Neuronal stem cell (in vitro differentiated cells): ENCODE data around the gene RECQL5.
A peak's percentile ranks its signal among the peaks of the same experiment; 100 is the strongest.

Source experiments
- DNase-seq: peaks from one replicate; pipeline ENCODE4 v3.0.0-alpha.2; 2013; ENCODE audit warnings: low spot score
- H2AFZ ChIP-seq: one replicate; pipeline ENCODE4 v1.6.1; 2013; ENCODE audit warnings: mild to moderate bottlenecking, low read length, inconsistent platforms
- H2AK5ac ChIP-seq: 2 replicates; pipeline ENCODE4 v1.6.1; 2013; ENCODE audit warnings: low read depth, mild to moderate bottlenecking, inconsistent platforms, low read length, moderate library complexity, mixed read lengths
- H2BK120ac ChIP-seq: 2 replicates; pipeline ENCODE4 v1.6.1; 2013; ENCODE audit warnings: low read depth, mild to moderate bottlenecking, inconsistent platforms, low read length, moderate library complexity, mixed read lengths
- H2BK12ac ChIP-seq: one replicate; pipeline ENCODE4 v1.6.1; 2013; ENCODE audit warnings: low read length, inconsistent platforms
- H2BK15ac ChIP-seq: 2 replicates; pipeline ENCODE4 v1.6.1; 2013; ENCODE audit warnings: mild to moderate bottlenecking, low read length, inconsistent platforms, mixed read lengths
- H2BK5ac ChIP-seq: one replicate; pipeline ENCODE4 v1.6.1; 2013; ENCODE audit warnings: inconsistent platforms, mild to moderate bottlenecking, low read length, moderate library complexity
- H3K14ac ChIP-seq: one replicate; pipeline ENCODE4 v1.6.1; 2013; ENCODE audit warnings: low read length, inconsistent platforms
- H3K18ac ChIP-seq: 2 replicates; pipeline ENCODE4 v1.6.1; 2013; ENCODE audit warnings: low read length, inconsistent platforms
- H3K23ac ChIP-seq: 2 replicates; pipeline ENCODE4 v1.6.1; 2013; ENCODE audit warnings: low read depth, mild to moderate bottlenecking, mixed read lengths, low read length, inconsistent platforms; ENCODE audit not compliant: poor library complexity
- H3K27ac ChIP-seq: replicated peaks from 3 replicates; pipeline ENCODE4 v1.5.1; 2013; ENCODE audit warnings: low read length, inconsistent platforms
- H3K27me3 ChIP-seq, 3 experiments: 2 replicates each; pipeline ENCODE4 v1.6.1; 2013; ENCODE audit warnings: low read length in 3 of 3, mild to moderate bottlenecking in 2 of 3, inconsistent platforms in 1 of 3, low read depth in 1 of 3, mixed read lengths in 1 of 3, moderate library complexity in 1 of 3; ENCODE audit not compliant: control insufficient read depth in 3 of 3, insufficient read depth in 3 of 3
- H3K36me3 ChIP-seq, 2 donors: replicated peaks in 1 of 2; 2 replicates each; pipeline ENCODE4 v1.6.1; 2013; ENCODE audit warnings: low read length in 2 of 2; ENCODE audit not compliant: control insufficient read depth in 2 of 2, insufficient read depth in 2 of 2
- H3K4ac ChIP-seq: 2 replicates; pipeline ENCODE4 v1.6.1; 2013; ENCODE audit warnings: inconsistent platforms, mild to moderate bottlenecking, low read length, moderate library complexity
- H3K4me1 ChIP-seq, 2 donors: 1 replicate in 1 of 2; 2 replicates in 1 of 2; pipeline ENCODE4 v1.6.1; 2013; ENCODE audit warnings: low read length in 2 of 2, low read depth in 1 of 2; ENCODE audit not compliant: control insufficient read depth in 2 of 2, insufficient read depth in 1 of 2
- H3K4me2 ChIP-seq: one replicate; pipeline ENCODE4 v1.6.1; 2013; ENCODE audit warnings: mild to moderate bottlenecking, low read length, inconsistent platforms; ENCODE audit not compliant: insufficient read depth, poor library complexity, severe bottlenecking
- H3K4me3 ChIP-seq, 2 donors: 2 replicates each; pipeline ENCODE4 v1.5.1; 2013; ENCODE audit warnings: low read length in 2 of 2, mild to moderate bottlenecking in 2 of 2, inconsistent platforms in 1 of 2, moderate library complexity in 1 of 2
- H3K79me1 ChIP-seq: one replicate; pipeline ENCODE4 v1.6.1; 2013; ENCODE audit warnings: low read depth, mild to moderate bottlenecking, inconsistent platforms, low read length, moderate library complexity
- H3K9ac ChIP-seq: one replicate; pipeline ENCODE4 v1.6.1; 2013; ENCODE audit warnings: mild to moderate bottlenecking, low read depth, low read length, inconsistent platforms; ENCODE audit not compliant: poor library complexity
- H3K9me3 ChIP-seq, 2 donors: replicated peaks in 1 of 2; 2 replicates each; pipeline versions ENCODE3 to v1.6.1; 2013; ENCODE audit warnings: low read length in 2 of 2, mild to moderate bottlenecking in 2 of 2, inconsistent platforms in 1 of 2, low read depth in 1 of 2, mixed read lengths in 1 of 2, moderate library complexity in 1 of 2; ENCODE audit not compliant: control insufficient read depth in 2 of 2, insufficient read depth in 1 of 2
- H4K8ac ChIP-seq: one replicate; pipeline ENCODE4 v1.6.1; 2013; ENCODE audit warnings: low read depth, mild to moderate bottlenecking, inconsistent platforms, low read length, moderate library complexity
- H4K91ac ChIP-seq: one replicate; pipeline ENCODE4 v1.6.1; 2013; ENCODE audit warnings: low read length, low read depth, mild to moderate bottlenecking, inconsistent platforms; ENCODE audit not compliant: poor library complexity
- WGBS, 2 donors: extraction: QIAGEN DNeasy Blood & Tissue Kit; methylation state at CpG; one replicate each; pipeline ENCODE4 v1.1.7; 2013; ENCODE audit warnings: missing lambda C conversion rate in 2 of 2, mixed read lengths in 1 of 2; ENCODE audit not compliant: insufficient read length in 2 of 2, insufficient replicate concordance in 1 of 2; ENCODE audit errors: extremely low coverage in 2 of 2; 5-methylcytosine and 5-hydroxymethylcytosine counted together

The RECQL5 gene

GRCh38 chr17:75637551-75637950 is 29.4 kb downstream of the RECQL5 start:
- Histone ChIP-seq H3K4me1 (peaks cover 24 to 25% of the 10 kb centered on the region in 2 donors), H2AFZ (no peak overlapping the region), H4K8ac (no peak overlapping the region), H3K79me1 (peaks cover 3% of the 10 kb centered on the region), H2BK120ac (no peak overlapping the region), H3K27ac (no peak overlapping the region), H3K36me3 (peaks cover 0 to 6% of the 10 kb centered on the region in 2 donors), H2BK12ac (peak overlapping the region; percentile 63), H3K14ac (no peak overlapping the region), H4K91ac (no peak overlapping the region), H3K18ac (no peak overlapping the region), H3K4ac (no peak overlapping the region), H2BK5ac (no peak overlapping the region), H3K4me3 (no peak overlapping the region), H2AK5ac (no peak overlapping the region), H3K9me3 (peaks cover 0 to 2% of the 10 kb centered on the region in 2 donors), H3K4me2 (no peak overlapping the region), H2BK15ac (no peak overlapping the region), H3K23ac (no peak overlapping the region), H3K27me3 (no peaks in the 10 kb centered on the region), H3K9ac (no peak overlapping the region)
- WGBS, 2 donors = no CpG with 5 or more reads among the region's 7 CpGs
- DNase-seq = no peak

DNA sequence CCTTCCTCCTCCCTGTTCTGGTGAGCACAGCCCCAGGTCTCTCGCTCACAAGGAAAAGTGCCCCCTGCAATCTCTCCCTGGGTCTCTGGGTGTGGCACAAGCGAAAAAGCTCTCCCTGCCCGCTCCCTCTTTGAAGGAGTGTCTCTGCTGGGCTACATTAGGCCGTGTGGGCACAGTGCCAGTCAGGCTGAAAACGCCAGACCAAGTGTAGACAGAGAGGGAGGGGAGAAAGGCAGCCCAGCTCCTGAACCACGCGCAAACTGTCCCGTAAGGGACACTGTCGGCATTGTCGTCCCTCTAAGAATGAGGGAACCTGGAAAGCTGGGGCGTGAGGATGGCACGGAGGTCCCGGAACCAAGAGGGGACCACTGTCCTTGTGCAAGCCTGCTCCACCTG is 29.8 kb downstream of the RECQL5 start:
- no peak overlapping the region for H2BK5ac ChIP-seq
- H3K14ac ChIP-seq = peak overlapping the region; percentile 50
- DNase-seq = no peak
- no peak overlapping the region for H3K4ac ChIP-seq
- no peak overlapping the region for H3K4me2 ChIP-seq
- no peak overlapping the region for H2BK120ac ChIP-seq
- peak overlapping the region; percentile 63 for H2BK12ac ChIP-seq
- H3K18ac ChIP-seq = peak overlapping the region; percentile 19
- H2BK15ac ChIP-seq = no peak overlapping the region
- no peak overlapping the region for H2AK5ac ChIP-seq
- peaks cover 3% of the 10 kb centered on the region for H3K79me1 ChIP-seq
- H4K91ac ChIP-seq = no peak overlapping the region
- H3K27me3 ChIP-seq = no peaks in the 10 kb centered on the region
- peaks cover 0 to 2% of the 10 kb centered on the region in 2 donors for H3K9me3 ChIP-seq
- H3K27ac ChIP-seq = no peak overlapping the region
- H3K36me3 ChIP-seq = peaks cover under 1 to 6% of the 10 kb centered on the region in 2 donors
- whole genome bisulfite sequencing, 2 donors = no CpG with 5 or more reads among the region's 13 CpGs
- no peak overlapping the region for H3K4me3 ChIP-seq
- H3K9ac ChIP-seq = no peak overlapping the region
- H2AFZ ChIP-seq = no peak overlapping the region
- H3K23ac ChIP-seq = no peak overlapping the region
- peaks cover 24 to 25% of the 10 kb centered on the region in 2 donors for H3K4me1 ChIP-seq
- H4K8ac ChIP-seq = no peak overlapping the region

- Histone ChIP-seq H2BK120ac (no peak overlapping the region), H3K14ac (no peak overlapping the region), H3K27me3 (no peaks in the 10 kb centered on the region), H3K4me1 (peaks cover 24 to 25% of the 10 kb centered on the region in 2 donors), H4K8ac (no peak overlapping the region), H3K4me2 (no peak overlapping the region), H2BK5ac (no peak overlapping the region), H3K4me3 (no peak overlapping the region), H3K27ac (no peak overlapping the region), H2BK12ac (no peak overlapping the region), H2BK15ac (no peak overlapping the region), H3K36me3 (peaks cover 3 to 6% of the 10 kb centered on the region in 2 donors), H3K79me1 (peaks cover 3% of the 10 kb centered on the region), H3K9ac (no peak overlapping the region), H2AFZ (no peak overlapping the region), H3K4ac (no peak overlapping the region), H3K23ac (peak overlapping the region; percentile 38), H3K18ac (no peak overlapping the region), H4K91ac (no peak overlapping the region), H3K9me3 (peaks cover 0 to 2% of the 10 kb centered on the region in 2 donors), H2AK5ac (no peak overlapping the region)
- no peak for DNase-seq
- no CpG with 5 or more reads among the region's 19 CpGs for WGBS, 2 donors
Measured at GRCh38 chr17:75636381-75637142, 30.4 kb downstream of the RECQL5 start.

- no peak overlapping the region for H3K4me2 ChIP-seq
- H2BK5ac ChIP-seq = no peak overlapping the region
- no CpG with 5 or more reads among the region's 16 CpGs for WGBS, 2 donors
Measured at GRCh38 chr17:75635610-75636202, 31.2 kb downstream of the RECQL5 start.

More at GRCh38 chr17:75635610-75636202, 31.2 kb downstream of the RECQL5 start:
- H3K4me1 ChIP-seq = peaks cover 24 to 25% of the 10 kb centered on the region in 2 donors
- H3K14ac ChIP-seq = no peak overlapping the region
- no peak overlapping the region for H2BK12ac ChIP-seq
- peak overlapping the region; percentile 53 for H2AK5ac ChIP-seq
- no peak overlapping the region for H4K91ac ChIP-seq
- peaks cover 3 to 6% of the 10 kb centered on the region in 2 donors for H3K36me3 ChIP-seq
- no peak overlapping the region for H3K4ac ChIP-seq
- no peaks in the 10 kb centered on the region for H3K9me3 ChIP-seq
- no peak for DNase-seq
- H3K23ac ChIP-seq = peak overlapping the region; percentile 25
- H3K27ac ChIP-seq = no peak overlapping the region
- H3K27me3 ChIP-seq = no peaks in the 10 kb centered on the region
- H4K8ac ChIP-seq = no peak overlapping the region
- no peak overlapping the region for H2BK120ac ChIP-seq
- H3K79me1 ChIP-seq = peaks cover 2% of the 10 kb centered on the region
- H2BK15ac ChIP-seq = no peak overlapping the region
- H2AFZ ChIP-seq = no peak overlapping the region
- H3K18ac ChIP-seq = no peak overlapping the region
- H3K9ac ChIP-seq = peak overlapping the region; percentile 51
- H3K4me3 ChIP-seq = no peak overlapping the region
